ENCODE data around the gene PLCXD3.

Gene PLCXD3

GRCh38 chr5:41447650-41448510 lies 62.5 kb downstream of the PLCXD3 start:
- Mint-ChIP-seq H3K9me3 (peaks cover under 1% of the 10 kb centered on the region), H3K4me1 (ENCODE audit: low read depth) (no peaks in the 10 kb centered on the region), H3K27me3 (no peaks in the 10 kb centered on the region), H3K36me3 (ENCODE audit: low read depth) (no peaks in the 10 kb centered on the region), H3K4me3 (no peak overlapping the region), H3K27ac (no peak overlapping the region)

- Mint-ChIP-seq H3K4me1 (ENCODE audit: low read depth) (no peaks in the 10 kb centered on the region), H3K9me3 (peaks cover under 1% of the 10 kb centered on the region), H3K27ac (no peak overlapping the region), H3K36me3 (ENCODE audit: low read depth) (no peaks in the 10 kb centered on the region), H3K4me3 (no peak overlapping the region), H3K27me3 (no peaks in the 10 kb centered on the region)
Measured at GRCh38 chr5:41445937-41446563, 64.4 kb downstream of the PLCXD3 start.

- no peak overlapping the region for H3K4me3 Mint-ChIP-seq
- H3K36me3 Mint-ChIP-seq (ENCODE audit: low read depth): no peaks in the 10 kb centered on the region
- H3K27me3 Mint-ChIP-seq: no peaks in the 10 kb centered on the region
- H3K9me3 Mint-ChIP-seq: no peaks in the 10 kb centered on the region
- H3K4me1 Mint-ChIP-seq (ENCODE audit: low read depth): no peaks in the 10 kb centered on the region
- no peak overlapping the region for H3K27ac Mint-ChIP-seq
Measured at GRCh38 chr5:41435276-41435675, 75.1 kb downstream of the PLCXD3 start.

GRCh38 chr5:41433552-41434181 lies 76.7 kb downstream of the PLCXD3 start:
- H3K36me3 Mint-ChIP-seq (ENCODE audit: low read depth): no peaks in the 10 kb centered on the region
- no peak overlapping the region for H3K4me3 Mint-ChIP-seq
- H3K27me3 Mint-ChIP-seq: no peaks in the 10 kb centered on the region
- H3K4me1 Mint-ChIP-seq (ENCODE audit: low read depth): no peaks in the 10 kb centered on the region
- no peaks in the 10 kb centered on the region for H3K9me3 Mint-ChIP-seq
- H3K27ac Mint-ChIP-seq: no peak overlapping the region

GRCh38 chr5:41432481-41433253 lies 77.7 kb downstream of the PLCXD3 start:
- Mint-ChIP-seq H3K9me3 (no peaks in the 10 kb centered on the region), H3K36me3 (ENCODE audit: low read depth) (no peaks in the 10 kb centered on the region), H3K4me3 (no peak overlapping the region), H3K27ac (no peak overlapping the region), H3K27me3 (no peaks in the 10 kb centered on the region), H3K4me1 (ENCODE audit: low read depth) (no peaks in the 10 kb centered on the region)

- no peak overlapping the region for H3K4me3 Mint-ChIP-seq
- H3K27ac Mint-ChIP-seq: no peak overlapping the region
- H3K4me1 Mint-ChIP-seq (ENCODE audit: low read depth): no peaks in the 10 kb centered on the region
- no peaks in the 10 kb centered on the region for H3K27me3 Mint-ChIP-seq
- no peaks in the 10 kb centered on the region for H3K36me3 Mint-ChIP-seq (ENCODE audit: low read depth)
- H3K9me3 Mint-ChIP-seq: no peaks in the 10 kb centered on the region
Measured at GRCh38 chr5:41427505-41427904, 82.9 kb downstream of the PLCXD3 start.

GRCh38 chr5:41425736-41426135 lies 84.7 kb downstream of the PLCXD3 start:
- Mint-ChIP-seq H3K27me3 (no peaks in the 10 kb centered on the region), H3K36me3 (ENCODE audit: low read depth) (no peaks in the 10 kb centered on the region), H3K9me3 (no peaks in the 10 kb centered on the region), H3K4me3 (no peak overlapping the region), H3K27ac (no peak overlapping the region), H3K4me1 (ENCODE audit: low read depth) (no peaks in the 10 kb centered on the region)

GRCh38 chr5:41420492-41421067 lies 89.8 kb downstream of the PLCXD3 start:
- Mint-ChIP-seq H3K27me3 (no peaks in the 10 kb centered on the region), H3K4me1 (ENCODE audit: low read depth) (no peaks in the 10 kb centered on the region), H3K4me3 (no peak overlapping the region), H3K36me3 (ENCODE audit: low read depth) (no peaks in the 10 kb centered on the region), H3K9me3 (no peaks in the 10 kb centered on the region), H3K27ac (no peak overlapping the region)

- Mint-ChIP-seq H3K36me3 (ENCODE audit: low read depth) (no peaks in the 10 kb centered on the region), H3K27ac (no peak overlapping the region), H3K9me3 (no peaks in the 10 kb centered on the region), H3K4me1 (ENCODE audit: low read depth) (no peaks in the 10 kb centered on the region), H3K27me3 (no peaks in the 10 kb centered on the region), H3K4me3 (no peak overlapping the region)
Measured at GRCh38 chr5:41418220-41419031, 92.0 kb downstream of the PLCXD3 start.

- Mint-ChIP-seq H3K9me3 (peaks cover 4% of the 10 kb centered on the region), H3K36me3 (ENCODE audit: low read depth) (no peaks in the 10 kb centered on the region), H3K27me3 (no peaks in the 10 kb centered on the region), H3K4me1 (ENCODE audit: low read depth) (no peaks in the 10 kb centered on the region), H3K4me3 (no peak overlapping the region), H3K27ac (no peak overlapping the region)
Measured at GRCh38 chr5:41416336-41416735, 94.1 kb downstream of the PLCXD3 start.

- Mint-ChIP-seq H3K4me1 (ENCODE audit: low read depth) (no peaks in the 10 kb centered on the region), H3K27ac (no peak overlapping the region), H3K27me3 (no peaks in the 10 kb centered on the region), H3K9me3 (peaks cover 4% of the 10 kb centered on the region), H3K36me3 (ENCODE audit: low read depth) (no peaks in the 10 kb centered on the region), H3K4me3 (no peak overlapping the region)
Measured at GRCh38 chr5:41415242-41415641, 95.2 kb downstream of the PLCXD3 start.

GRCh38 chr5:41414598-41414997 lies 95.8 kb downstream of the PLCXD3 start:
- Mint-ChIP-seq H3K4me3 (no peak overlapping the region), H3K4me1 (ENCODE audit: low read depth) (no peaks in the 10 kb centered on the region), H3K36me3 (ENCODE audit: low read depth) (no peaks in the 10 kb centered on the region), H3K9me3 (peaks cover 4% of the 10 kb centered on the region), H3K27me3 (no peaks in the 10 kb centered on the region), H3K27ac (no peak overlapping the region)

- peaks cover 4% of the 10 kb centered on the region for H3K9me3 Mint-ChIP-seq
- H3K36me3 Mint-ChIP-seq (ENCODE audit: low read depth): no peaks in the 10 kb centered on the region
- no peak overlapping the region for H3K27ac Mint-ChIP-seq
- H3K4me3 Mint-ChIP-seq: no peak overlapping the region
- no peaks in the 10 kb centered on the region for H3K27me3 Mint-ChIP-seq
- no peaks in the 10 kb centered on the region for H3K4me1 Mint-ChIP-seq (ENCODE audit: low read depth)
Measured at GRCh38 chr5:41413074-41413473, 97.3 kb downstream of the PLCXD3 start.

- H3K27me3 Mint-ChIP-seq: no peaks in the 10 kb centered on the region
- no peaks in the 10 kb centered on the region for H3K36me3 Mint-ChIP-seq (ENCODE audit: low read depth)
- no peaks in the 10 kb centered on the region for H3K4me1 Mint-ChIP-seq (ENCODE audit: low read depth)
- peaks cover 4% of the 10 kb centered on the region for H3K9me3 Mint-ChIP-seq
- H3K27ac Mint-ChIP-seq: no peak overlapping the region
- no peak overlapping the region for H3K4me3 Mint-ChIP-seq
Measured at GRCh38 chr5:41412496-41412895, 97.9 kb downstream of the PLCXD3 start.
